WTC11 (cell line): Measurements from ENCODE around the gene CACNA2D3. TPM values are rescaled to one million over a fixed set of nuclear protein-coding genes. Genes with fewer than 3 reads are reported as not detected.

Source experiments
- ATAC-seq: fragments of 200-7000 bp; cut with Tn5 transposase; 2 replicates; pipeline ENCODE4 v1.10.0; 2021; ENCODE audit warnings: mild to moderate bottlenecking, moderate library complexity
- CTCF ChIA-PET: fragments of 300-600 bp; sonication (Branson Sonifier 250); formaldehyde crosslinking; loops from one replicate; lab custom pipeline; 2021; ENCODE audit warnings: antibody characterized with exemption; lab: Charles Lee
- POLR2A ChIA-PET: fragments of 350-600 bp; sonication (Branson Sonifier 250); formaldehyde crosslinking; loops from one replicate; lab custom pipeline; 2021; ENCODE audit warnings: antibody characterized with exemption; lab: Charles Lee
- DNase-seq: peaks from one replicate; pipeline ENCODE4 v3.0.0; 2021; ENCODE audit warnings: low spot score
- H3K27ac Mint-ChIP-seq: 2 replicates; pipeline ENCODE4 v1.8.0; 2021; ENCODE audit warnings: mixed read lengths
- H3K27me3 Mint-ChIP-seq: 2 replicates; pipeline ENCODE4 v1.8.0; 2021; ENCODE audit warnings: low read depth, mild to moderate bottlenecking, moderate library complexity, mixed read lengths
- H3K36me3 Mint-ChIP-seq: 2 replicates; pipeline ENCODE4 v1.8.0; 2021; ENCODE audit warnings: mixed read lengths
- H3K4me1 Mint-ChIP-seq: 2 replicates; pipeline ENCODE4 v1.8.0; 2022; ENCODE audit warnings: mixed read lengths
- H3K4me3 Mint-ChIP-seq: 2 replicates; pipeline ENCODE4 v1.8.0; 2021; ENCODE audit warnings: mild to moderate bottlenecking, moderate library complexity, mixed read lengths
- H3K9me3 Mint-ChIP-seq: 2 replicates; pipeline ENCODE4 v1.8.0; 2021; ENCODE audit warnings: mixed read lengths
- E2F4 ChIP-seq: sonication (generic); formaldehyde crosslinking; IDR thresholded peaks from 2 replicates; pipeline ENCODE4 v1.8.1; 2022; ENCODE audit warnings: low read depth, mild to moderate bottlenecking, moderate library complexity, missing genetic modification reagents, borderline replicate concordance
- EMX1 ChIP-seq: fragments of 250-450 bp; sonication (Bioruptor Pico); IDR thresholded peaks from 2 replicates; pipeline ENCODE4 v1.8.0; 2021; ENCODE audit warnings: mild to moderate bottlenecking
- FOXP1 ChIP-seq: sonication (generic); formaldehyde crosslinking; IDR thresholded peaks from 2 replicates; pipeline ENCODE4 v1.8.0; 2022; ENCODE audit warnings: missing genetic modification reagents, mild to moderate bottlenecking, moderate library complexity, borderline replicate concordance
- FOXP4 ChIP-seq: sonication (generic); formaldehyde crosslinking; IDR thresholded peaks from 2 replicates; pipeline ENCODE4 v1.8.0; 2022; ENCODE audit warnings: mild to moderate bottlenecking, missing genetic modification reagents
- JAZF1 ChIP-seq: fragments of 250-450 bp; sonication (Bioruptor Pico); IDR thresholded peaks from 2 replicates; pipeline ENCODE4 v1.9.0; 2021; ENCODE audit warnings: moderate library complexity, mild to moderate bottlenecking, inconsistent platforms
- MXD4 ChIP-seq: fragments of 250-450 bp; sonication (Bioruptor Pico); IDR thresholded peaks from 2 replicates; pipeline ENCODE4 v1.8.0; 2021; ENCODE audit warnings: mild to moderate bottlenecking, moderate library complexity, borderline replicate concordance
- NFYB ChIP-seq: sonication (generic); formaldehyde crosslinking; conservative IDR thresholded peaks from 2 replicates; pipeline ENCODE4 v1.8.0; 2022; ENCODE audit warnings: low read depth, missing genetic modification reagents
- NR2C2 ChIP-seq: sonication (generic); formaldehyde crosslinking; IDR thresholded peaks from 2 replicates; pipeline ENCODE4 v1.8.0; 2022; ENCODE audit warnings: mild to moderate bottlenecking, missing genetic modification reagents
- PRRX2 ChIP-seq: fragments of 250-450 bp; sonication (Bioruptor Pico); IDR thresholded peaks from 2 replicates; pipeline ENCODE4 v1.8.0; 2021; ENCODE audit warnings: mild to moderate bottlenecking
- SMAD3 ChIP-seq: sonication (generic); formaldehyde crosslinking; IDR thresholded peaks from 2 replicates; pipeline ENCODE4 v1.8.0; 2022; ENCODE audit warnings: missing genetic modification reagents, mild to moderate bottlenecking, borderline replicate concordance
- SOX15 ChIP-seq: fragments of 250-450 bp; sonication (Bioruptor Pico); IDR thresholded peaks from 2 replicates; pipeline ENCODE4 v1.9.0; 2021; ENCODE audit warnings: mild to moderate bottlenecking
- TCF7 ChIP-seq: sonication (generic); formaldehyde crosslinking; IDR thresholded peaks from 2 replicates; pipeline ENCODE4 v1.8.0; 2022; ENCODE audit warnings: mild to moderate bottlenecking, low read depth, missing genetic modification reagents, moderate library complexity
- TP53 ChIP-seq: sonication (generic); formaldehyde crosslinking; IDR thresholded peaks from 2 replicates; pipeline ENCODE4 v1.8.1; 2023; ENCODE audit warnings: mild to moderate bottlenecking, missing genetic modification reagents
- ZNF219 ChIP-seq: sonication (generic); formaldehyde crosslinking; IDR thresholded peaks from 2 replicates; pipeline ENCODE4 v1.8.0; 2023; ENCODE audit warnings: missing genetic modification reagents, mild to moderate bottlenecking, borderline replicate concordance
- ZNF416 ChIP-seq: fragments of 250-450 bp; sonication (Bioruptor Pico); IDR thresholded peaks from 2 replicates; pipeline ENCODE4 v1.9.0; 2021; ENCODE audit warnings: mild to moderate bottlenecking, inconsistent platforms
- ZNF423 ChIP-seq: fragments of 250-450 bp; sonication (Bioruptor Pico); IDR thresholded peaks from 2 replicates; pipeline ENCODE4 v2.1.2; 2022; ENCODE audit warnings: mild to moderate bottlenecking, moderate library complexity
- ZNF425 ChIP-seq: fragments of 250-450 bp; sonication (Bioruptor Pico); conservative IDR thresholded peaks from 2 replicates; pipeline ENCODE4 v1.9.0; 2021; ENCODE audit warnings: mild to moderate bottlenecking
- total RNA-seq: library from RNA; stranded (reverse); gene quantifications from 3 replicates; pipeline ENCODE4 v1.2.3, GENCODE V29; 2021
- TF ChIP-seq, protein P1 (sequence below): fragments of 250-450 bp; sonication (Bioruptor Pico); IDR thresholded peaks from 2 replicates; pipeline ENCODE4 v1.9.0; 2021; ENCODE audit warnings: moderate library complexity, mild to moderate bottlenecking, inconsistent platforms, borderline replicate concordance
- TF ChIP-seq, protein P2 (sequence below): sonication (generic); formaldehyde crosslinking; conservative IDR thresholded peaks from 2 replicates; pipeline ENCODE4 v1.8.1; 2022; ENCODE audit warnings: mild to moderate bottlenecking, missing genetic modification reagents
- TF ChIP-seq, protein P3 (sequence below): sonication (generic); formaldehyde crosslinking; IDR thresholded peaks from 2 replicates; pipeline ENCODE4 v1.8.0; 2022; ENCODE audit warnings: mild to moderate bottlenecking, missing genetic modification reagents

The CACNA2D3 gene
- total RNA-seq, 1 experiment from 2014 or later: 5.0 TPM

GRCh38 chr3:54294214-54294613, 171.9 kb downstream of the CACNA2D3 start (continued):
- TF ChIP-seq FOXP4 (no peak), SOX15 (no peak), ZNF425 (no peak)

GRCh38 chr3:54296531-54296930, 174.2 kb downstream of the CACNA2D3 start:
- no peaks in the 10 kb centered on the region for H3K36me3 Mint-ChIP-seq
- POLR2A ChIA-PET: no interaction called here
- TF ChIP-seq NFYB (CRISPR knock-in tag): no peak
- TF ChIP-seq MXD4 (CRISPR knock-in tag): no peak
- TF ChIP-seq ZNF423 (CRISPR knock-in tag): no peak
- no peak for TF ChIP-seq EMX1 (CRISPR knock-in tag)
- no peak for TF ChIP-seq SMAD3
- TF ChIP-seq ZNF219 (CRISPR knock-in tag): no peak
- TF ChIP-seq FOXP1: no peak
- H3K4me3 Mint-ChIP-seq: no peak overlapping the region
- DNase-seq: no peak
- no peak for ATAC-seq
- CTCF ChIA-PET: interaction anchor here (0.5 to 1.2 kb wide), 2 partner anchors 70 to 150 kb away, joined by 3 to 4 read pairs; no protein-coding TSS in a partner anchor
- peaks cover 33% of the 10 kb centered on the region for H3K4me1 Mint-ChIP-seq
- no peaks in the 10 kb centered on the region; the same call in 1 of the 2 replicates for H3K27me3 Mint-ChIP-seq
- no peak overlapping the region for H3K27ac Mint-ChIP-seq
- no peaks in the 10 kb centered on the region for H3K9me3 Mint-ChIP-seq

DNA sequence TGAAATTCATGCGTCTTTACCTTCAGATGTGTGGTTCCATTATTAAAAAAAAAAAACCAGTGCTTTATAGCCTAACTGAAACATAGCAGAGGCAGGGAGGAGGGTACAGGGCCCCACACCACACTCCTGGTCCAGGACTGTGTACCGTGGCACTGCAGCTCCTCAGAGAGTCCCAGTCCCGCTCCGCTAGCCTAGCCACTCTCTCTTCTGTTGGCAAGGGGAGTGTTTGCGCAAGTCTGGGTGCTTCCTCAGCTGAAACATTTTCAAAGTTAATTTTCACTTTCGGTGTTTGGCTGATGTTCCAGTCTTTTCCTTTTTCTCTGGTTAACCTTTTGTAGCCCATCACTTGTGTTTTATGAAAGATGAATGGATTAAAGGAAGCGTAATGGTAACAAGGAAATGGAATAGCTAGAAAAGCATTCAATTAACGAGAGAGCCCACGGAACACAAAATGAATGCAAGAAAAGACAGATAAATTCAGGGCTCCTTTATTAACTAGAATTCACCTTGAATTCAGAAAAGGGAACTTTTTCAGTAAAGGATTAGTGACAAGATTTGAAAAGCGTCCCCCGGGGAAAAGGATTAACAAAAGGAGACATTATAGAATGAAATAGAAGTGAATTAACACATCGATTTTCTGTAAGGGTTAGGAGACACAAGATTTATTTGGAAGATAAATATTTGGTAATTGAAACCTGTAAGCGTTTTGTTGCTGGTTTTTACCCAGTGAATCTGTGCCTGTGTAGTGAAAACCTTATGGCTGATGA, 177.0 kb downstream of the CACNA2D3 start:
- no peak overlapping the region for H3K27ac Mint-ChIP-seq
- DNase-seq (no peak), ATAC-seq (no peak)
- H3K4me1 Mint-ChIP-seq: peaks cover 25% of the 10 kb centered on the region
- CTCF ChIA-PET: interaction anchor here (1.1 to 1.2 kb wide), 2 partner anchors 133 to 153 kb away, joined by 3 to 4 read pairs; no protein-coding TSS in a partner anchor
- H3K9me3 Mint-ChIP-seq: no peaks in the 10 kb centered on the region
- POLR2A ChIA-PET: no interaction called here
- H3K4me3 Mint-ChIP-seq: no peak overlapping the region
- no peak for TF ChIP-seq NR2C2 (CRISPR knock-in tag)
- no peak for TF ChIP-seq TP53
- no peaks in the 10 kb centered on the region; the same call in 1 of the 2 replicates for H3K27me3 Mint-ChIP-seq
- no peaks in the 10 kb centered on the region for H3K36me3 Mint-ChIP-seq

GRCh38 chr3:54303517-54304375, 181.4 kb downstream of the CACNA2D3 start:
- CTCF ChIA-PET: no interaction called here
- no peak overlapping the region for H3K27ac Mint-ChIP-seq
- TF ChIP-seq, protein P1, sequence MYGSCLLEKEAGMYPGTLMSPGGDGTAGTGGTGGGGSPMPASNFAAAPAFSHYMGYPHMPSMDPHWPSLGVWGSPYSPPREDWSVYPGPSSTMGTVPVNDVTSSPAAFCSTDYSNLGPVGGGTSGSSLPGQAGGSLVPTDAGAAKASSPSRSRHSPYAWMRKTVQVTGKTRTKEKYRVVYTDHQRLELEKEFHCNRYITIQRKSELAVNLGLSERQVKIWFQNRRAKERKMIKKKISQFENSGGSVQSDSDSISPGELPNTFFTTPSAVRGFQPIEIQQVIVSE: no peak
- TF ChIP-seq TCF7 (CRISPR knock-in tag) (no peak), PRRX2 (no peak), JAZF1 (CRISPR knock-in tag) (no peak), E2F4 (CRISPR knock-in tag) (no peak), ZNF416 (CRISPR knock-in tag) (no peak)
- TF ChIP-seq, protein P2, sequence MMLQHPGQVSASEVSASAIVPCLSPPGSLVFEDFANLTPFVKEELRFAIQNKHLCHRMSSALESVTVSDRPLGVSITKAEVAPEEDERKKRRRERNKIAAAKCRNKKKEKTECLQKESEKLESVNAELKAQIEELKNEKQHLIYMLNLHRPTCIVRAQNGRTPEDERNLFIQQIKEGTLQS (CRISPR knock-in tag): no peak
- TF ChIP-seq, protein P3, sequence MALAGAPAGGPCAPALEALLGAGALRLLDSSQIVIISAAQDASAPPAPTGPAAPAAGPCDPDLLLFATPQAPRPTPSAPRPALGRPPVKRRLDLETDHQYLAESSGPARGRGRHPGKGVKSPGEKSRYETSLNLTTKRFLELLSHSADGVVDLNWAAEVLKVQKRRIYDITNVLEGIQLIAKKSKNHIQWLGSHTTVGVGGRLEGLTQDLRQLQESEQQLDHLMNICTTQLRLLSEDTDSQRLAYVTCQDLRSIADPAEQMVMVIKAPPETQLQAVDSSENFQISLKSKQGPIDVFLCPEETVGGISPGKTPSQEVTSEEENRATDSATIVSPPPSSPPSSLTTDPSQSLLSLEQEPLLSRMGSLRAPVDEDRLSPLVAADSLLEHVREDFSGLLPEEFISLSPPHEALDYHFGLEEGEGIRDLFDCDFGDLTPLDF (CRISPR knock-in tag): no peak

More at GRCh38 chr3:54303517-54304375, 181.4 kb downstream of the CACNA2D3 start:
- Mint-ChIP-seq H3K9me3 (no peaks in the 10 kb centered on the region), H3K36me3 (no peaks in the 10 kb centered on the region), H3K27me3 (no peaks in the 10 kb centered on the region), H3K4me1 (peaks cover 7% of the 10 kb centered on the region), H3K4me3 (no peak overlapping the region)
- DNase-seq (no peak), ATAC-seq (0 out of 2 replicates have a peak, but pooled peaks have one; percentile 32)
- POLR2A ChIA-PET: no interaction called here
